NT2/D1 (cell line): ENCODE results near the gene LRRC4C.

Source experiments
- YY1 ChIP-seq: IDR thresholded peaks from 2 replicates; pipeline ENCODE4 v1.6.1; 2011; ENCODE audit not compliant: insufficient read length, insufficient read depth
- ZNF274 ChIP-seq: IDR thresholded peaks from 2 replicates; pipeline ENCODE4 v1.6.1; 2011; ENCODE audit warnings: mild to moderate bottlenecking, low read depth, low read length

DNA sequence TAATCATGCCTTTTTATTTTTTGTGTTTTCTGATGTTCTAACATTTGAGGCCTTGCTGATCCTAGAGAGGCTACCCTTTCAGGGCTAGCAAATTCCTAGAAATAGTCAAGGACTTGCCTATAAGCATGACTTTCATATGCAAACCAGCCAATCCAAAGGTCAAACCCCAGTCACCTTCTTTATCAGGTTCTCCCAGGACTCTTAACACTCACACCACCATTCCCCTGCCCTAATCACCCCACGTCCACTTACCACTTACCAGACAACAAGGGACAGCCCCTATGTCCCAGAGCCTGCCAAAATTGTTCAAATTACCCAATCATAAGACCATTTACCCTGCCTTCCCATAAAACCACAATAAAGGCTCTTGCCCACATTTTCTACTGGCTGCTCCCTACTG lies 1339.8 kb downstream of the LRRC4C start:
- TF ChIP-seq ZNF274 (no peak), YY1 (no peak)
